ENCODE data around the gene CAMKV. TPM values are rescaled to one million over a fixed set of nuclear protein-coding genes. Genes with fewer than 3 reads are reported as not detected.
A peak's percentile ranks its signal among the peaks of the same experiment; 100 is the strongest.

The CAMKV gene
- total RNA-seq, 1 experiment from 2014 or later, result 3.2 TPM

DNA sequence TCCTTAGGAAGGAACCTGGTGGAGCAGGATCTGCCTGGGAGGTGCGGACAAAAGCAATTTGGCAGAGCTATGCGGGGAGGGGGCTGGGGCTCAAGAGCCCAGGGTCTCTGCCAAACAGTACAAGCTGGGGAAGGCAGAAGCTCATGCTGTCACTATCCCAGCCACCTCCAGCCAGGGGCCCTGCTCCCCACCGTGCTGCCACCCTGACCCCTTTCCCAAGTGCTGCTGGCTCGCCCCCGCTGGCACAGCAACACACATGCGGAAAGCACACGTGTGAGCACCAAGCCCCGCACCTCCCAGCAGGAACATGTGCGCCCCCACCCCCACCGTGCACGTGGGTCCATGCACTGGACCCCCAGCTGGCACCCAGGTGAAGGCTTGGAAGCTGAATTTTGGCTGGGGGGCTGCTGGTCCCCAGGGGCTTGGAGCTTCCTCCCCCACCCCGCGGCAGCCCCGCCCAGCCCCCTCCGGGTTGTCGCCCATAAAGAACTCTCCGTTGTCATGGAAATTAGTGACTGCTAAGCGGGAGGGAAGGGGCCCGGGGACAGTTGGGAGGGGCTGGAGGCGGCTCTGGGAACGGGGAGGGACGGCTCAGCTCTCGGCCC lies 742 bp downstream of the CAMKV start:
- H4K20me1 ChIP-seq (ENCODE audit: insufficient read depth, low read depth, low read length), result peaks cover 8% of the 10 kb centered on the region; the same call in 1 of the 2 replicates
- peaks cover 68% of the 10 kb centered on the region for H3K4me1 ChIP-seq (ENCODE audit: low read length)
- H3K4me2 ChIP-seq (ENCODE audit: low read depth, low read length, poor library complexity, severe bottlenecking), result peak overlapping the region; percentile 79
- H3K9me2 ChIP-seq (replicated peaks; ENCODE audit: insufficient read depth, low read length), result no peaks in the 10 kb centered on the region
- DNase-seq, result peak; percentile 72
- no peaks in the 10 kb centered on the region for H3K9me3 ChIP-seq (ENCODE audit: low read length)
- no peaks in the 10 kb centered on the region; the same call in 1 of the 2 replicates for H3K27me3 ChIP-seq (ENCODE audit: low read length)
- peak overlapping the region; percentile 53; the same call in 1 of the 2 replicates for H2AFZ ChIP-seq (ENCODE audit: low read length)
- peak overlapping the region; percentile 67 for H3K4me3 ChIP-seq (ENCODE audit: low read length)
- no peaks in the 10 kb centered on the region for H3K36me3 ChIP-seq (ENCODE audit: insufficient read depth, low read length)
- H3K79me2 ChIP-seq (ENCODE audit: low read length), result no peaks in the 10 kb centered on the region
- peak overlapping the region; percentile 63 for H3K9ac ChIP-seq (ENCODE audit: low read length)
- peak overlapping the region; percentile 3; the same call in 1 of the 2 replicates for H3K27ac ChIP-seq (ENCODE audit: low read length)

- no peaks in the 10 kb centered on the region; the same call in 1 of the 2 replicates for H3K27me3 ChIP-seq (ENCODE audit: low read length)
Observed at GRCh38 chr3:49867871-49868321, 1.8 kb downstream of the CAMKV start.

DNA sequence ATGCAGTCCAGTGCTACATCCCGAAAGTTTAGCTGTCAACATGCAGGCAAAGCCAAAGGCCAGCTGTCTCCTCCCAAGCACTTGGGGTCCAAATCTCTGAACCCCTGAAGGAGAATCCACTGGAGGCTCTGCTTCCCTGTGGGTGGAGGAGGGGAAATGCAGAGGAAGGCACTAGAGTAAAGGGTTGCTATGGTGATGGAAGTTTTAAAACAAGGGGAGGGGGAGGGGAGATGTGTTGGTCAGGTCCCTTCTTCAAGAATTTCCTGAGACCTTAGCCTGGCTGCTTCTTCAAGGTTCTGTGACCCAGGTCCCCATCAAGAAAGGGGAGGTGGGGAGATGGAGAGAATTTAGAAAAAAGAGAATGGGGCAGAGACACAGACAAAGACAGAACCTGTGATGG lies 2.3 kb downstream of the CAMKV start:
- peaks cover 59% of the 10 kb centered on the region for H3K4me1 ChIP-seq (ENCODE audit: low read length)
- H3K79me2 ChIP-seq (ENCODE audit: low read length), result no peaks in the 10 kb centered on the region
- H3K9me3 ChIP-seq (ENCODE audit: low read length), result no peaks in the 10 kb centered on the region
- no peaks in the 10 kb centered on the region for H3K9me2 ChIP-seq (replicated peaks; ENCODE audit: insufficient read depth, low read length)
- DNase-seq, result no peak
- H2AFZ ChIP-seq (ENCODE audit: low read length), result no peak overlapping the region
- peaks cover 8% of the 10 kb centered on the region; the same call in 1 of the 2 replicates for H4K20me1 ChIP-seq (ENCODE audit: insufficient read depth, low read depth, low read length)
- peak overlapping the region; percentile 79 for H3K4me2 ChIP-seq (ENCODE audit: low read depth, low read length, poor library complexity, severe bottlenecking)
- no peak overlapping the region for H3K27ac ChIP-seq (ENCODE audit: low read length)
- H3K4me3 ChIP-seq (ENCODE audit: low read length), result no peak overlapping the region
- H3K36me3 ChIP-seq (ENCODE audit: insufficient read depth, low read length), result no peaks in the 10 kb centered on the region
- H3K9ac ChIP-seq (ENCODE audit: low read length), result no peak overlapping the region
- H3K27me3 ChIP-seq (ENCODE audit: low read length), result no peaks in the 10 kb centered on the region; the same call in 1 of the 2 replicates

More at GRCh38 chr3:49867871-49868321, 1.8 kb downstream of the CAMKV start:
- H3K27ac ChIP-seq (ENCODE audit: low read length), result no peak overlapping the region
- peaks cover 64% of the 10 kb centered on the region for H3K4me1 ChIP-seq (ENCODE audit: low read length)
- H3K36me3 ChIP-seq (ENCODE audit: insufficient read depth, low read length), result no peaks in the 10 kb centered on the region
- peak overlapping the region; percentile 67; the same call in 1 of the 2 replicates for H3K4me3 ChIP-seq (ENCODE audit: low read length)
- peak overlapping the region; percentile 79 for H3K4me2 ChIP-seq (ENCODE audit: low read depth, low read length, poor library complexity, severe bottlenecking)
- no peaks in the 10 kb centered on the region for H3K9me3 ChIP-seq (ENCODE audit: low read length)
- peaks cover 8% of the 10 kb centered on the region; the same call in 1 of the 2 replicates for H4K20me1 ChIP-seq (ENCODE audit: insufficient read depth, low read depth, low read length)
- H3K9ac ChIP-seq (ENCODE audit: low read length), result peak overlapping the region; percentile 63; the same call in 1 of the 2 replicates
- DNase-seq, result peak; percentile 78
- H2AFZ ChIP-seq (ENCODE audit: low read length), result no peak overlapping the region
- no peaks in the 10 kb centered on the region for H3K9me2 ChIP-seq (replicated peaks; ENCODE audit: insufficient read depth, low read length)
- H3K79me2 ChIP-seq (ENCODE audit: low read length), result no peaks in the 10 kb centered on the region

DNA sequence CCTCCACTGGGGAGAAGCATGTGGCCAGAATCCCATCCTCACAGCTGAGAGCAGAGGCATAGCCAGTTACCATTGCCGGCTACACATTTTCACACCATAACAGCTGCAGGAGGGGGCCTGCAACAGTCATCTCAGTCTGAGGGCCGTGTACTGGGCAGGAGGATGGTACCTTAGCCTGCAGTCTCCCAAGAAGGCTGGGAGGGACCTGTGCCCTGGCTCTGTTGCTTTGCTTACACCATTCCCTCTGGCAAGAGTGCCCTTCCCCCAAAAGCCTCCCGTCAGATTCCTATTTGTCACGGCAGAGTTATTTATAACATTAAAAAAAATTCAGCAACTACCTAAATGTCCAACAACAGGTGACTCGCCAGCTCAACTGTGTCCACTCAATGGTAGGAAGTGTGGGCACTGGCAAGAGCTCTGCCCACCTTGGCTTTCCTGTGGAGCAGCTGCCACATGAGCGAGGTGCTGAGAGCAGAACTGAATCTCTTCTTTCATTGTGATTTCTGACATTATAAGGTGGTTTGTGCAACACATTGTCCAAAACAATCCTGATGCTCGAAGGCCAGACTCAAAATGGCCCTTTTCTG lies 4.4 kb downstream of the CAMKV start:
- Histone ChIP-seq H3K4me2 (ENCODE audit: low read depth, low read length, poor library complexity, severe bottlenecking) (peak overlapping the region; percentile 6), H3K9me3 (ENCODE audit: low read length) (no peaks in the 10 kb centered on the region), H3K9me2 (replicated peaks; ENCODE audit: insufficient read depth, low read length) (no peaks in the 10 kb centered on the region), H3K36me3 (ENCODE audit: insufficient read depth, low read length) (no peaks in the 10 kb centered on the region), H4K20me1 (ENCODE audit: insufficient read depth, low read depth, low read length) (peaks cover 8% of the 10 kb centered on the region; the same call in 1 of the 2 replicates), H3K4me3 (ENCODE audit: low read length) (no peak overlapping the region), H3K27ac (ENCODE audit: low read length) (no peak overlapping the region), H3K79me2 (ENCODE audit: low read length) (no peaks in the 10 kb centered on the region), H3K27me3 (ENCODE audit: low read length) (no peaks in the 10 kb centered on the region), H2AFZ (ENCODE audit: low read length) (no peak overlapping the region), H3K4me1 (ENCODE audit: low read length) (peaks cover 58% of the 10 kb centered on the region), H3K9ac (ENCODE audit: low read length) (no peak overlapping the region; the same call in 1 of the 2 replicates)
- no peak for DNase-seq

GRCh38 chr3:49864505-49864904 lies 5.2 kb downstream of the CAMKV start:
- Histone ChIP-seq H3K36me3 (ENCODE audit: insufficient read depth, low read length) (no peaks in the 10 kb centered on the region), H3K79me2 (ENCODE audit: low read length) (no peaks in the 10 kb centered on the region), H3K27ac (ENCODE audit: low read length) (no peak overlapping the region), H3K9ac (ENCODE audit: low read length) (no peak overlapping the region), H3K4me3 (ENCODE audit: low read length) (no peak overlapping the region), H2AFZ (ENCODE audit: low read length) (no peak overlapping the region), H3K9me2 (replicated peaks; ENCODE audit: insufficient read depth, low read length) (no peaks in the 10 kb centered on the region), H3K4me1 (ENCODE audit: low read length) (peaks cover 52% of the 10 kb centered on the region), H4K20me1 (ENCODE audit: insufficient read depth, low read depth, low read length) (peaks cover 8% of the 10 kb centered on the region; the same call in 1 of the 2 replicates), H3K9me3 (ENCODE audit: low read length) (no peaks in the 10 kb centered on the region), H3K4me2 (ENCODE audit: low read depth, low read length, poor library complexity, severe bottlenecking) (no peak overlapping the region), H3K27me3 (ENCODE audit: low read length) (no peaks in the 10 kb centered on the region)
- no peak for DNase-seq

GRCh38 chr3:49859576-49860305 lies 10.0 kb downstream of the CAMKV start:
- Histone ChIP-seq H3K9me2 (replicated peaks; ENCODE audit: insufficient read depth, low read length) (no peaks in the 10 kb centered on the region), H3K9ac (ENCODE audit: low read length) (no peak overlapping the region), H3K27ac (ENCODE audit: low read length) (no peak overlapping the region), H3K79me2 (ENCODE audit: low read length) (peaks cover 15% of the 10 kb centered on the region), H3K4me2 (ENCODE audit: low read depth, low read length, poor library complexity, severe bottlenecking) (no peak overlapping the region), H3K36me3 (ENCODE audit: insufficient read depth, low read length) (no peaks in the 10 kb centered on the region), H3K4me3 (ENCODE audit: low read length) (no peak overlapping the region), H3K9me3 (ENCODE audit: low read length) (no peaks in the 10 kb centered on the region), H4K20me1 (ENCODE audit: insufficient read depth, low read depth, low read length) (no peaks in the 10 kb centered on the region; the same call in 1 of the 2 replicates), H3K4me1 (ENCODE audit: low read length) (peaks cover 34% of the 10 kb centered on the region), H3K27me3 (ENCODE audit: low read length) (no peaks in the 10 kb centered on the region), H2AFZ (ENCODE audit: low read length) (no peak overlapping the region)
- no peak for DNase-seq

DNA sequence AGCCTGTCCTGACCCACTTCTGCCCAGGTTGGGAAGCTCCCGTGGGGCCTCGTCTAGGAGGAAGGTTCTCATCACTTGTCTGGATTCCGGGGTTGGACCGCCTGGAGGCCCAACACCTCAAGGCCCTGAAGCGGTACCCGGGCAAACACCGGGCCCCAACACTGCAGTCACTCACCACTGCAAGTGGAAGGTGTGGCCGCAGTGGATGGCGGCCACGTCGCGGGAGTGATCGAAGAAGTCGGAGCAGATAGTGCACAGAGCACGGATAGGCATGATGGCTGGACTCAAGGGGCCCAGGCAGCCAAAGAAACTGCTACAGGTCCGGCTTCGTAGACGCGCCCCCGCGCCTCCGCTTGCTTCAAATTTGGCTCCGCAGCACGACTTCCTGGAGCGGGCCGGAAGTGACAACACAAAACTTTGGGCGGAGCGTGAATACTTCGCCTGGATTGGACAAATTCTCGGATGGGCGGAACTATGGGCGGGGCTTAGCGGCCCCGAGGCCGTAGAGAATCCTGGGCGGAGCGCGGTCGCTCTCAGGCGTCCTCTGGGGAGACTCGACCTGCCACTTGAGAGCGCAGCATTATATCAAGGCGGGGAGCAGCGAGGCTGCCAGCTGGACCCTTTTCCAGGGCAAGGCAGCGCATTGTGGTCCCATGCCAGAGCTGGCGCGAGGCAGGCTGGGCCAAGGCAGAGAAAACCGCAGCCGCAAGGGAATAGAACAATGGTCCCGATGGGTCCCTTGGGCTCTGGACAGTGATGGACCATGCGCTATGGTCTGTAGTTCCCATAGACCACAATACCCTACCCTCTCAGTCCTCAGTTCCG lies 13.3 kb downstream of the CAMKV start, which contains the start of gene TRAIP:
TSS of gene TRAIP (minus strand) at position 384 of the 825 bp plus-strand sequence. CDS start at position 273, 111 bp downstream.
- Histone ChIP-seq H3K79me2 (ENCODE audit: low read length) (peaks cover 33% of the 10 kb centered on the region), H3K4me2 (ENCODE audit: low read depth, low read length, poor library complexity, severe bottlenecking) (peak within 1 kb of the TSS; percentile 99), H3K9me2 (replicated peaks; ENCODE audit: insufficient read depth, low read length) (no peaks in the 10 kb centered on the region), H3K36me3 (ENCODE audit: insufficient read depth, low read length) (no peaks in the 10 kb centered on the region), H3K27ac (ENCODE audit: low read length) (no peak within 1 kb of the TSS; the same call in 1 of the 2 replicates), H3K27me3 (ENCODE audit: low read length) (no peaks in the 10 kb centered on the region), H3K4me3 (ENCODE audit: low read length) (peak within 1 kb of the TSS; percentile 85), H3K9ac (ENCODE audit: low read length) (peak within 1 kb of the TSS; percentile 83), H2AFZ (ENCODE audit: low read length) (peak within 1 kb of the TSS; percentile 94), H3K9me3 (ENCODE audit: low read length) (no peaks in the 10 kb centered on the region), H3K4me1 (ENCODE audit: low read length) (peaks cover 29% of the 10 kb centered on the region), H4K20me1 (ENCODE audit: insufficient read depth, low read depth, low read length) (no peaks in the 10 kb centered on the region)
- DNase-seq, result peak; percentile 99

Measured in Karpas-422 (cell line).